Astrocyte (in vitro differentiated cells and primary cell): ENCODE data around the gene ANKRD24.

ENCODE experiments used
- EZH2 ChIP-seq: IDR thresholded peaks from 2 replicates; pipeline ENCODE4 v1.6.1; 2012; ENCODE audit warnings: mild to moderate bottlenecking, low read length, inconsistent platforms; ENCODE audit not compliant: insufficient read depth
- TF ChIP-seq, protein P1 (sequence below): IDR thresholded peaks from 2 replicates; pipeline ENCODE4 v1.5.1; 2011; ENCODE audit warnings: low read depth, mild to moderate bottlenecking, inconsistent platforms, low read length, moderate library complexity; ENCODE audit not compliant: insufficient read depth

- TF ChIP-seq, protein P1, sequence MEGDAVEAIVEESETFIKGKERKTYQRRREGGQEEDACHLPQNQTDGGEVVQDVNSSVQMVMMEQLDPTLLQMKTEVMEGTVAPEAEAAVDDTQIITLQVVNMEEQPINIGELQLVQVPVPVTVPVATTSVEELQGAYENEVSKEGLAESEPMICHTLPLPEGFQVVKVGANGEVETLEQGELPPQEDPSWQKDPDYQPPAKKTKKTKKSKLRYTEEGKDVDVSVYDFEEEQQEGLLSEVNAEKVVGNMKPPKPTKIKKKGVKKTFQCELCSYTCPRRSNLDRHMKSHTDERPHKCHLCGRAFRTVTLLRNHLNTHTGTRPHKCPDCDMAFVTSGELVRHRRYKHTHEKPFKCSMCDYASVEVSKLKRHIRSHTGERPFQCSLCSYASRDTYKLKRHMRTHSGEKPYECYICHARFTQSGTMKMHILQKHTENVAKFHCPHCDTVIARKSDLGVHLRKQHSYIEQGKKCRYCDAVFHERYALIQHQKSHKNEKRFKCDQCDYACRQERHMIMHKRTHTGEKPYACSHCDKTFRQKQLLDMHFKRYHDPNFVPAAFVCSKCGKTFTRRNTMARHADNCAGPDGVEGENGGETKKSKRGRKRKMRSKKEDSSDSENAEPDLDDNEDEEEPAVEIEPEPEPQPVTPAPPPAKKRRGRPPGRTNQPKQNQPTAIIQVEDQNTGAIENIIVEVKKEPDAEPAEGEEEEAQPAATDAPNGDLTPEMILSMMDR: no peak
- TF ChIP-seq EZH2: no peak
Measured at GRCh38 chr19:4224470-4224869, 42.0 kb downstream of the ANKRD24 start.
